Heart left ventricle (tissue), 13 donors: ENCODE results near the gene NOL4.

Experiments
- CTCF ChIP-seq, 12 donors: fragments of 200-600 bp; sonication (generic) in 4 of 12; IDR thresholded peaks; one replicate each; pipeline versions ENCODE4 v1.5.0 to v1.8.0; 2018 to 2022; ENCODE audit warnings: antibody characterized with exemption in 12 of 12, mild to moderate bottlenecking in 5 of 12
- POLR2A ChIP-seq, 2 donors: fragments of 450-650 bp; IDR thresholded peaks; one replicate each; pipeline ENCODE4 v1.6.1; 2017; ENCODE audit warnings: antibody characterized with exemption in 2 of 2, mild to moderate bottlenecking in 2 of 2, moderate library complexity in 2 of 2
- donor health status: ischemic (EF 13 %, LVEDD 7.1; RV severe dilation, severe dysfunction).
- donor health status: DM: no; HTN: yes; CAD: no.
- donor health status: DM: no; HTN: no; CAD: no.
- donor health status: ischemic (EF 25% LVEDD 6.9; RV normal size, moderate dysfunction).
- donor health status: ischemic (EF 25% LVEDD 5.7; RV mildly dilated, moderate dysfunction).
- donor health status: ischemic (EF 35%, LVEDD 5.7; RV mildly dilated, moderate dysfunction).
- donor health status: nonischemic (EF 11% LVEDD 7.7; RV severe dilation, severe dysfunction).
- donor health status: DM: yes; HTN: yes; CAD: no.
- donor health status: PGD.
- donor health status: ischemic (EF 29% LVEDD 5.4; RV normal size, mild dysfunction).
- donor health status: nonischemic (EF 23%, LVEDD 6.1; RV moderate dilation, normal function).

- TF ChIP-seq POLR2A (IDR thresholded peaks at IDR 0.05) (no peak), CTCF (IDR thresholded peaks at IDR 0.05) (no peak)
Measured at GRCh38 chr18:34225218-34225553, 473 bp upstream of the NOL4 start.
